HepG2 (cell line): ENCODE data around the gene PIGR. TPM values are rescaled to one million over a fixed set of nuclear protein-coding genes. Genes with fewer than 3 reads are reported as not detected.

Source experiments
- ATAC-seq: fragments of 200-7000 bp; cut with Tn5 transposase; 3 replicates; pipeline ENCODE4 v1.9.1; 2020; ENCODE audit warnings: mild to moderate bottlenecking, moderate library complexity
- BruUV-seq: library from RNA; stranded (reverse); fragments of 400-500 nt; replicated peaks from 2 replicates; lab custom pipeline; 2021; lab: Mats Ljungman, UMichigan
- CTCF ChIA-PET: fragments of 300-600 bp; formaldehyde crosslinking; extraction: SDS; loops from one replicate; lab custom pipeline; 2021; ENCODE audit warnings: low total read pairs, inconsistent platforms, low intra/inter-chr PET ratio; lab: Yijun Ruan, JAX
- POLR2A ChIA-PET: fragments of 350-600 bp; sonication (Branson Sonifier 250); formaldehyde crosslinking; loops from one replicate; lab custom pipeline; 2020; ENCODE audit warnings: antibody characterized with exemption, inconsistent platforms; lab: Yijun Ruan, JAX
- DNase-seq: peaks from one replicate; pipeline ENCODE4 v3.0.0-alpha.2; 2015; ENCODE audit warnings: low spot score
- FAIRE-seq: peaks from 3 replicates; lab custom pipeline; 2011; peaks lifted over from hg19 to GRCh38; lab: Jason Lieb, UNC
- H2AFZ ChIP-seq: one replicate; pipeline ENCODE4 v1.6.1; 2011; ENCODE audit warnings: low read length, inconsistent platforms
- H3K27ac ChIP-seq: fragments of 300-600 bp; 3 replicates; pipeline ENCODE4 v1.8.0; 2011; ENCODE audit warnings: mixed run types, mild to moderate bottlenecking, mixed read lengths, low read length, inconsistent platforms; ENCODE audit not compliant: insufficient read depth; ENCODE audit errors: extremely low read length
- H3K27me3 ChIP-seq, 2 experiments: fragments of 200-600 bp in 1 of 2; 2 replicates in 1 of 2; 3 replicates in 1 of 2; pipeline versions ENCODE4 v1.6.0 to v1.8.0; 2011; ENCODE audit warnings: low read length in 2 of 2, mild to moderate bottlenecking in 2 of 2, moderate library complexity in 2 of 2, inconsistent platforms in 1 of 2; ENCODE audit not compliant: insufficient read depth in 2 of 2, control insufficient read depth in 1 of 2
- H3K36me3 ChIP-seq, 2 experiments: fragments of 200-600 bp in 1 of 2; replicated peaks in 1 of 2; 2 replicates in 1 of 2; 3 replicates in 1 of 2; pipeline versions ENCODE4 v1.5.1 to v1.8.0; 2011; ENCODE audit warnings: low read length in 2 of 2, inconsistent platforms in 1 of 2; ENCODE audit not compliant: insufficient read depth in 2 of 2, control insufficient read depth in 1 of 2
- H3K4me1 ChIP-seq: 2 replicates; pipeline ENCODE4 v1.5.1; 2012; ENCODE audit warnings: low read length, inconsistent platforms; ENCODE audit not compliant: insufficient read depth
- H3K4me2 ChIP-seq: 2 replicates; pipeline ENCODE4 v1.6.0; 2011; ENCODE audit warnings: low read depth, low read length, inconsistent platforms
- H3K4me3 ChIP-seq, 3 experiments: fragments of 200-600 bp in 1 of 3; sonication (generic), shearing (Covaris generic) in 1 of 3; replicated peaks in 1 of 3; 2 replicates each; pipeline ENCODE4 v1.5.1; 2011 to 2016; ENCODE audit warnings: low read length in 3 of 3, inconsistent platforms in 2 of 3, low read depth in 2 of 3, mild to moderate bottlenecking in 2 of 3, control low read depth in 1 of 3, mixed read lengths in 1 of 3; ENCODE audit not compliant: insufficient read depth in 1 of 3
- H3K79me2 ChIP-seq: one replicate; pipeline ENCODE4 v1.6.1; 2011; ENCODE audit warnings: low read length, inconsistent platforms; ENCODE audit not compliant: insufficient read depth
- H3K9ac ChIP-seq: 2 replicates; pipeline ENCODE4 v1.6.0; 2011; ENCODE audit warnings: mild to moderate bottlenecking, low read depth, low read length, inconsistent platforms; ENCODE audit not compliant: insufficient read depth
- H3K9me3 ChIP-seq: 2 replicates; pipeline ENCODE4 v1.5.1; 2012; ENCODE audit warnings: mild to moderate bottlenecking, low read length
- H4K20me1 ChIP-seq: 2 replicates; pipeline ENCODE4 v1.6.0; 2011; ENCODE audit warnings: inconsistent platforms, mild to moderate bottlenecking, low read length, moderate library complexity; ENCODE audit not compliant: insufficient read depth
- GFI1 ChIP-seq: sonication (generic); formaldehyde crosslinking; IDR thresholded peaks from 2 replicates; pipeline ENCODE4 v1.5.0; 2020; ENCODE audit warnings: missing genetic modification reagents, mild to moderate bottlenecking, borderline replicate concordance
- MEIS1 ChIP-seq: sonication (generic); formaldehyde crosslinking; IDR thresholded peaks from 2 replicates; pipeline ENCODE4 v1.9.0; 2021; ENCODE audit warnings: mild to moderate bottlenecking, missing genetic modification reagents, moderate library complexity, borderline replicate concordance
- PCBP1 ChIP-seq: fragments of 200-400 bp; formaldehyde crosslinking; IDR thresholded peaks from 2 replicates; pipeline ENCODE4 v1.6.1; 2017; ENCODE audit warnings: mild to moderate bottlenecking, low read depth, low read length, borderline replicate concordance
- PITX1 ChIP-seq: sonication (generic); formaldehyde crosslinking; IDR thresholded peaks from 2 replicates; pipeline ENCODE4 v1.5.1; 2020; ENCODE audit warnings: mild to moderate bottlenecking, missing genetic modification reagents
- RBFOX2 ChIP-seq: fragments of 200-400 bp; formaldehyde crosslinking; IDR thresholded peaks from 2 replicates; pipeline ENCODE4 v1.6.1; 2017; ENCODE audit warnings: low read depth, mild to moderate bottlenecking, low read length
- SMARCE1 ChIP-seq: fragments of 450-650 bp; IDR thresholded peaks from 2 replicates; pipeline ENCODE4 v1.6.1; 2017; ENCODE audit warnings: borderline replicate concordance
- WIZ ChIP-seq: sonication (generic); formaldehyde crosslinking; IDR thresholded peaks from 2 replicates; pipeline ENCODE4 v1.5.1; 2020; ENCODE audit warnings: mild to moderate bottlenecking, missing genetic modification reagents
- ZNF230 ChIP-seq: sonication (generic); formaldehyde crosslinking; IDR thresholded peaks from 2 replicates; pipeline ENCODE4 v1.4.0; 2020; ENCODE audit warnings: mild to moderate bottlenecking, missing genetic modification reagents
- ZNF282 ChIP-seq: fragments of 450-650 bp; IDR thresholded peaks from 2 replicates; pipeline ENCODE4 v1.6.1; 2018; ENCODE audit not compliant: partially characterized antibody
- ZNF317 ChIP-seq: sonication (generic); formaldehyde crosslinking; IDR thresholded peaks from 2 replicates; pipeline ENCODE4 v1.5.0; 2020; ENCODE audit warnings: mild to moderate bottlenecking, missing genetic modification reagents
- ZNF543 ChIP-seq: sonication (generic); formaldehyde crosslinking; IDR thresholded peaks from 2 replicates; pipeline ENCODE4 v1.4.0; 2020; ENCODE audit warnings: mild to moderate bottlenecking, missing genetic modification reagents
- ZNF556 ChIP-seq: sonication (generic); formaldehyde crosslinking; IDR thresholded peaks from 2 replicates; pipeline ENCODE4 v1.4.0; 2020; ENCODE audit warnings: mild to moderate bottlenecking, missing genetic modification reagents, borderline replicate concordance
- WGBS: methylation state at CpG from one replicate; pipeline ENCODE4 v1.1.6; 2017; ENCODE audit warnings: low lambda C conversion rate; 5-methylcytosine and 5-hydroxymethylcytosine counted together
- in situ Hi-C: cut with HindIII; loops from 2 replicates; pipeline ENCODE4 v1.10.0; 2017; ENCODE audit warnings: low pct_unique_long_range_greater_than_20kb; ENCODE audit not compliant: extremely low pct_ligation_motif_present
- intact Hi-C: fragments of 100-400 bp; cut with micrococcal nuclease; formaldehyde crosslinking; loops from one replicate; pipeline ENCODE4 v1.10.0; 2022; ENCODE audit not compliant: unreplicated experiment
- polyA plus RNA-seq, 8 experiments: library from polyadenylated mRNA; depleted of rRNA in 3 of 8; stranded (reverse) in 7 of 8; unstranded in 1 of 8; fragments of >200 nt; fragmentation: Illumina TruSeq in 4 of 8; extraction: Trizol in 4 of 8; gene quantifications; 2 replicates each; pipeline versions ENCODE4 v1.2.1 to v1.2.3, GENCODE V29; 2011 to 2016; ENCODE audit warnings: low read depth in 4 of 8, missing spikeins in 1 of 8, mixed read lengths in 1 of 8; ENCODE audit not compliant: insufficient read depth in 1 of 8
- total RNA-seq, 5 experiments: library from RNA; depleted of rRNA; stranded (reverse); fragments of >200 nt; fragmentation: Illumina TruSeq; extraction: Trizol; gene quantifications; 2 replicates each; pipeline ENCODE4 v1.2.3, GENCODE V29; 2016; ENCODE audit warnings: low read depth in 1 of 5
- TF ChIP-seq, protein P1 (sequence below): sonication (generic); formaldehyde crosslinking; IDR thresholded peaks from 2 replicates; pipeline ENCODE4 v1.4.0; 2020; ENCODE audit warnings: missing genetic modification reagents
- TF ChIP-seq, protein P2 (sequence below): sonication (generic); formaldehyde crosslinking; IDR thresholded peaks from 2 replicates; pipeline ENCODE4 v1.4.0; 2020; ENCODE audit warnings: missing genetic modification reagents
- TF ChIP-seq, protein P3 (sequence below): sonication (generic); formaldehyde crosslinking; IDR thresholded peaks from 2 replicates; pipeline ENCODE4 v1.5.1; 2020; ENCODE audit warnings: mild to moderate bottlenecking, missing genetic modification reagents, moderate library complexity
- TF ChIP-seq, protein P4 (sequence below): sonication (generic); formaldehyde crosslinking; IDR thresholded peaks from 2 replicates; pipeline ENCODE4 v1.8.1; 2022; ENCODE audit warnings: mild to moderate bottlenecking, missing genetic modification reagents

PIGR gene
- total and polyA plus RNA-seq, 2 of the 13 experiments (the other 11 are each of a cell fraction or from before 2014, with no cell fraction given), result not detected

DNA sequence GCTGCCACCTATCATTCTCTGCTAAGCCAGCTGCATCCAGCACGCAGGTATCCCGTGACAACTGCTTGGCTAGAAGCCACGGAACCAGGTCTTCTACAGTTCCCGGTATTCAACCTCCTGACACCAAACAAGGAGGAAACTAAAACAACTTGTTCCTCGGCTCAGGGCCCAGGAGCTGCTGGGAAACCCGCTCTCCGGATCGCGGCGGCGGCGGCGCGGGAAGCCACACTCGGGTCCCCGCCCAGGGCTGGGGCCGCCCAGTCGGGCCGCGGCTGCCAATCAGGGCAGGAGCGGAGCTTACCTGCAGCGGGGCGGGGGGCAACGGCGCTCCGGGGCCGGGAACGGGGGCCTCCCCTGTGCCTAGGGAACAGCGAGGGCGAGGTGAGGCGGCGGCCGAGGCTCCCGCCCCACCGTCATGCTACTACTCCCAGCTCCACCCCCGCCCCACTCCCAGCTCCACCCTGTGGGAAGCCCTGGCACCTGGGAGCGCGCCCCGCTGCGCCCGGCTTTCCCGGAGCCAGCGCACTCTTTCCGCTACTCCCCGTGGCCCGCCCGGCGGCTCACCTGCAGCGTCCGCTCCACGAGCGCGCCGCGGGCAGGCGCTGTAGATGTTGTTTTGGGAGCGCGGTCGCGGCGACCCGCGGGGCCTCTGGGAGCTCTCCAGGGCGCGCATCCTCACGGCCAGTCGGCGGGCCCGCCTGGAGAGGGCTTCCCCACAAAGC, 36.9 kb downstream of the PIGR start:
- FAIRE-seq, result no peak
- CTCF ChIA-PET, result no interaction called here
- DNase-seq, result no peak
- WGBS, result 3% methylated on average over 20 of the region's 69 CpGs
- POLR2A ChIA-PET, result no interaction called here
- Histone ChIP-seq H3K36me3 (no peaks in the 10 kb centered on the region), H4K20me1 (no peaks in the 10 kb centered on the region), H3K79me2 (no peaks in the 10 kb centered on the region), H3K9ac (no peak overlapping the region), H3K4me1 (no peaks in the 10 kb centered on the region), H3K9me3 (no peaks in the 10 kb centered on the region), H3K27ac (no peak overlapping the region), H3K27me3 (peaks cover 4 to 38% of the 10 kb centered on the region in 2 experiments; a peak in 4 of 5 replicates), H2AFZ (no peak overlapping the region), H3K4me2 (peak overlapping the region; percentile 63), H3K4me3 (peak overlapping the region; percentile 40 to 61 (median 42); a peak in 4 of 6 replicates)
- intact Hi-C loops (no loop called here), in situ Hi-C loops (loop anchor here (25.0 kb wide), 1 partner anchor 272 kb away; the partner anchor contains the start of gene DYRK3)
- peak; percentile 65 for ATAC-seq
- BruUV-seq, result no TSS peak
- TF ChIP-seq, protein P1, sequence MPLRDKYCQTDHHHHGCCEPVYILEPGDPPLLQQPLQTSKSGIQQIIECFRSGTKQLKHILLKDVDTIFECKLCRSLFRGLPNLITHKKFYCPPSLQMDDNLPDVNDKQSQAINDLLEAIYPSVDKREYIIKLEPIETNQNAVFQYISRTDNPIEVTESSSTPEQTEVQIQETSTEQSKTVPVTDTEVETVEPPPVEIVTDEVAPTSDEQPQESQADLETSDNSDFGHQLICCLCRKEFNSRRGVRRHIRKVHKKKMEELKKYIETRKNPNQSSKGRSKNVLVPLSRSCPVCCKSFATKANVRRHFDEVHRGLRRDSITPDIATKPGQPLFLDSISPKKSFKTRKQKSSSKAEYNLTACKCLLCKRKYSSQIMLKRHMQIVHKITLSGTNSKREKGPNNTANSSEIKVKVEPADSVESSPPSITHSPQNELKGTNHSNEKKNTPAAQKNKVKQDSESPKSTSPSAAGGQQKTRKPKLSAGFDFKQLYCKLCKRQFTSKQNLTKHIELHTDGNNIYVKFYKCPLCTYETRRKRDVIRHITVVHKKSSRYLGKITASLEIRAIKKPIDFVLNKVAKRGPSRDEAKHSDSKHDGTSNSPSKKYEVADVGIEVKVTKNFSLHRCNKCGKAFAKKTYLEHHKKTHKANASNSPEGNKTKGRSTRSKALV (CRISPR knock-in tag), result peak; percentile 85
- TF ChIP-seq RBFOX2 (no peak), SMARCE1 (no peak), MEIS1 (CRISPR knock-in tag) (no peak), ZNF543 (CRISPR knock-in tag) (no peak), ZNF282 (no peak), PITX1 (CRISPR knock-in tag) (no peak), ZNF556 (CRISPR knock-in tag) (no peak), WIZ (CRISPR knock-in tag) (no peak), PCBP1 (no peak), GFI1 (CRISPR knock-in tag) (no peak), ZNF230 (CRISPR knock-in tag) (no peak), ZNF317 (CRISPR knock-in tag) (no peak)
- TF ChIP-seq, protein P2, sequence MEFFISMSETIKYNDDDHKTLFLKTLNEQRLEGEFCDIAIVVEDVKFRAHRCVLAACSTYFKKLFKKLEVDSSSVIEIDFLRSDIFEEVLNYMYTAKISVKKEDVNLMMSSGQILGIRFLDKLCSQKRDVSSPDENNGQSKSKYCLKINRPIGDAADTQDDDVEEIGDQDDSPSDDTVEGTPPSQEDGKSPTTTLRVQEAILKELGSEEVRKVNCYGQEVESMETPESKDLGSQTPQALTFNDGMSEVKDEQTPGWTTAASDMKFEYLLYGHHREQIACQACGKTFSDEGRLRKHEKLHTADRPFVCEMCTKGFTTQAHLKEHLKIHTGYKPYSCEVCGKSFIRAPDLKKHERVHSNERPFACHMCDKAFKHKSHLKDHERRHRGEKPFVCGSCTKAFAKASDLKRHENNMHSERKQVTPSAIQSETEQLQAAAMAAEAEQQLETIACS (CRISPR knock-in tag), result 0 out of 2 replicates have a peak, but pooled peaks have one; percentile 31
- TF ChIP-seq, protein P3, sequence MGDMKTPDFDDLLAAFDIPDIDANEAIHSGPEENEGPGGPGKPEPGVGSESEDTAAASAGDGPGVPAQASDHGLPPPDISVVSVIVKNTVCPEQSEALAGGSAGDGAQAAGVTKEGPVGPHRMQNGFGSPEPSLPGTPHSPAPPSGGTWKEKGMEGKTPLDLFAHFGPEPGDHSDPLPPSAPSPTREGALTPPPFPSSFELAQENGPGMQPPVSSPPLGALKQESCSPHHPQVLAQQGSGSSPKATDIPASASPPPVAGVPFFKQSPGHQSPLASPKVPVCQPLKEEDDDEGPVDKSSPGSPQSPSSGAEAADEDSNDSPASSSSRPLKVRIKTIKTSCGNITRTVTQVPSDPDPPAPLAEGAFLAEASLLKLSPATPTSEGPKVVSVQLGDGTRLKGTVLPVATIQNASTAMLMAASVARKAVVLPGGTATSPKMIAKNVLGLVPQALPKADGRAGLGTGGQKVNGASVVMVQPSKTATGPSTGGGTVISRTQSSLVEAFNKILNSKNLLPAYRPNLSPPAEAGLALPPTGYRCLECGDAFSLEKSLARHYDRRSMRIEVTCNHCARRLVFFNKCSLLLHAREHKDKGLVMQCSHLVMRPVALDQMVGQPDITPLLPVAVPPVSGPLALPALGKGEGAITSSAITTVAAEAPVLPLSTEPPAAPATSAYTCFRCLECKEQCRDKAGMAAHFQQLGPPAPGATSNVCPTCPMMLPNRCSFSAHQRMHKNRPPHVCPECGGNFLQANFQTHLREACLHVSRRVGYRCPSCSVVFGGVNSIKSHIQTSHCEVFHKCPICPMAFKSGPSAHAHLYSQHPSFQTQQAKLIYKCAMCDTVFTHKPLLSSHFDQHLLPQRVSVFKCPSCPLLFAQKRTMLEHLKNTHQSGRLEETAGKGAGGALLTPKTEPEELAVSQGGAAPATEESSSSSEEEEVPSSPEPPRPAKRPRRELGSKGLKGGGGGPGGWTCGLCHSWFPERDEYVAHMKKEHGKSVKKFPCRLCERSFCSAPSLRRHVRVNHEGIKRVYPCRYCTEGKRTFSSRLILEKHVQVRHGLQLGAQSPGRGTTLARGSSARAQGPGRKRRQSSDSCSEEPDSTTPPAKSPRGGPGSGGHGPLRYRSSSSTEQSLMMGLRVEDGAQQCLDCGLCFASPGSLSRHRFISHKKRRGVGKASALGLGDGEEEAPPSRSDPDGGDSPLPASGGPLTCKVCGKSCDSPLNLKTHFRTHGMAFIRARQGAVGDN (CRISPR knock-in tag), result peak; percentile 36
- TF ChIP-seq, protein P4, sequence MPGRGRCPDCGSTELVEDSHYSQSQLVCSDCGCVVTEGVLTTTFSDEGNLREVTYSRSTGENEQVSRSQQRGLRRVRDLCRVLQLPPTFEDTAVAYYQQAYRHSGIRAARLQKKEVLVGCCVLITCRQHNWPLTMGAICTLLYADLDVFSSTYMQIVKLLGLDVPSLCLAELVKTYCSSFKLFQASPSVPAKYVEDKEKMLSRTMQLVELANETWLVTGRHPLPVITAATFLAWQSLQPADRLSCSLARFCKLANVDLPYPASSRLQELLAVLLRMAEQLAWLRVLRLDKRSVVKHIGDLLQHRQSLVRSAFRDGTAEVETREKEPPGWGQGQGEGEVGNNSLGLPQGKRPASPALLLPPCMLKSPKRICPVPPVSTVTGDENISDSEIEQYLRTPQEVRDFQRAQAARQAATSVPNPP (CRISPR knock-in tag), result no peak
